KG1 (cell line): Measurements from ENCODE around the gene PNKD.

Experiments
- DNase-seq: peaks from one replicate; lab custom pipeline; 2025; lab: John Stamatoyannopoulos, UW

The PNKD gene, protein sequence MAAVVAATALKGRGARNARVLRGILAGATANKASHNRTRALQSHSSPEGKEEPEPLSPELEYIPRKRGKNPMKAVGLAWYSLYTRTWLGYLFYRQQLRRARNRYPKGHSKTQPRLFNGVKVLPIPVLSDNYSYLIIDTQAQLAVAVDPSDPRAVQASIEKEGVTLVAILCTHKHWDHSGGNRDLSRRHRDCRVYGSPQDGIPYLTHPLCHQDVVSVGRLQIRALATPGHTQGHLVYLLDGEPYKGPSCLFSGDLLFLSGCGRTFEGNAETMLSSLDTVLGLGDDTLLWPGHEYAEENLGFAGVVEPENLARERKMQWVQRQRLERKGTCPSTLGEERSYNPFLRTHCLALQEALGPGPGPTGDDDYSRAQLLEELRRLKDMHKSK

DNA sequence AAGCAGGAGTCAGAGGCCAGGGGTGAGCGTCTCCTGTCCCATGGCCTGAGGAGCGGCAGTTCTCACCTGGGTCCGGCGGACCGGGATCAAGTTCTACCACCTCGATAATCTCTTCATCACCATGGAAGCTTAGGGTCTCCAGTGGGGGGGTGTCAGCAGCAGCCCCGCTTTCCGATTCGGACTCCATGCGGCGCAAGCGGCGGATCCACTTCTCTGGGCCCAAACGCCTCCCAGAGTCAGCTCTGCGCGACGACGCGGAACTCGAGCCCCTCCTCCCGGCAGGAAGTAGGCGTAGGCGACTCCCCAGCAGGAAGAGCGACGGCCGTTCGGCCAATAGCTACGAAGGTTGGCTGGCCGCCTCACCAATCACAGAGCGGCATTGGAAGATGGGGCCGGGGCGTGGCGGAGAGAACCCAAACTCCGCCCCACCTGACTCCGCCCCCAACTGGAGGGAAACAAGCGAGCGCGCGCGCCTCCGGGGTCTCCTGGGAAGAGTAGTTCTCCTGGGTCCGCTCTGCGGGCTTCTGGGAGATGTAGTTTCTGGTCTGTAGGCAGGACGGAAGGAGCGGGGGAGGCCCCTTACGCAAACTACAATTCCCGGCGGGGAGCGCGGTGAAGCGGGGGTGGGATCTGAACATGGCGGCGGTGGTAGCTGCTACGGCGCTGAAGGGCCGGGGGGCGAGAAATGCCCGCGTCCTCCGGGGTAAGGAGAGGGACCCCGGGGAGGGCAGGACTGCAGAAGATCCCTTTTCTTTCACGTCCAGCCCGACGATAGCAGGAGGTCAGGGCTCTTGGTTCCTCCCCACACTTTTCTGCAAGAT is at the start of gene PNKD, which contains the start of gene AAMP:
Gene PNKD (plus strand): TSS at position 620 of the 821 bp plus-strand sequence. CDS start 17 bp downstream, at position 637.
Gene AAMP (minus strand): TSS at position 238 of the 821 bp plus-strand sequence. CDS start 51 bp downstream, at position 187.
- DNase-seq = peak; percentile 99

DNA sequence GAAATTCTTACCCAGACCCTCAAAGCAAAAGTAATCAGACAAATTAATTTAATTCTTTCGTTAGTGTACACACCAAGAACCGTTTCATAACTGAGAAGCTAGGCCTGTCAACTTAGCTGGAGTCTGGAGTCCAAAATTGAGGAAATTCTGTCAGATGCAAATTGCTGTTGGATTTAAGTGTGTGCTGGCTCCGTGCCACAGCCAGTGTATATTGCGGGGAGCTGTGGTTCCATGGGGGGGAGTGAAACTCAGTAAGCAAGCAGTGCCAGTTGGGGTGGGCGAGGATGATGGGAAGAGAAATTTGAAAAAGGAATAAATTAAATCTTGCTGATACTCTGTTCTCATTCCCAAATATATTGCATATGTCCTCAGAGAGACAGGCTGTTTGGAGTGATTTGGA is 49.3 kb upstream of the PNKD start:
- DNase-seq = no peak

DNA sequence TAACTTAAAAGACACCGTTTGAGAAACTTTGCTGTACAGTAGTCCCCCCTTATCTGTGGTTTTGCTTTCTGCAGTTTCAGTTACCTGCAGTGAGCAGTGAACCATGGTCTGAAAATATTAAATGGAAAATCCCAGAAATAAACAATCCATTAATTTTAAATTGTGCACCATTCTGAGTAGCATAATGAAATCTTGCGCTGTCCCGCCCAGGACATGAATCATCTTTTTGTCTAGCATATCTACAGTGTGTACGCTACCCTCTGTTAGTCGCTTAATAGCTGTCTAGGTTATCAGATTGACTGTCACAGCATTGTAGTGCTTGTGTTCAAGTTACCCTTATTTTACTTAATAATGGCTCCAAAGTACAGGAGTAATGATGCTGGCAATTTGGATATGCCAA is 47.3 kb upstream of the PNKD start:
- no peak for DNase-seq

DNA sequence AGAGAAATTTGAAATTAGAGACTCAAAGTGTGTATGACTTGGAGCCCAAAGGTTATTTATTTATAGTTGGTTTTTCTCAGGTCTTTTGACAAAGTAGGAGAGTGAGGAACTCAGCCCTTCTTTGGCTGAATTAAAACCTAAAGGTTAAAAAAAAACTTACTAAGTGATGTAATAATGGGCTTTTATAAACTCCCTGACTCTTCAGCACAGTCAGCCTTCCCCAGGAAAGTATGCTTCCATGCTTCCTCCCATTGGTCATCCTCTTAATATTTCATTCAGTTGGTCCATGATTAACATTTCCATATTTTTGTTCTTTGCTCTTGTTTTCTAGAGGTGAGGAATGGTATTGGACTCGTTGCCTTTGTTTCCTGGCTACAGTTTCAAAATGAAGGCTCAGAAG is 46.1 kb upstream of the PNKD start:
- no peak for DNase-seq

DNA sequence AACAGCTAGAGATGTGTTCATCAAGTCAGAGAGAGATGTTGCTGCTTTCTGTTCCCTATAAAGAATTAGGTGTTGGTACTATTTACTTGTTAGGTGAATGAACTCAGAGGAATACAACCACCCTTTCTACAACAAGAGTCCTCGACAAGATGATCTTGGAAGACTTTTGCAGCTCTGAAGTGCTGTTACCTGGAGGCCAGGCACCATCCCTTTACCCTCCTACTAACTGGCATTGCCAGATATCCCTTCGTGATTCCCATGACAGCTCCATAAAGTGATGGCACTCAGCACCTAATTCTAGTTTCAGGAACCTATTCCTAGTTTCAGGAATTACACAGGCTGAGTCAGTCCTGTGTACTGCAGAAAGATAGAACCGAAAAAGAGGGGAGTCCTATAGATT is 43.4 kb upstream of the PNKD start:
- DNase-seq = no peak

DNA sequence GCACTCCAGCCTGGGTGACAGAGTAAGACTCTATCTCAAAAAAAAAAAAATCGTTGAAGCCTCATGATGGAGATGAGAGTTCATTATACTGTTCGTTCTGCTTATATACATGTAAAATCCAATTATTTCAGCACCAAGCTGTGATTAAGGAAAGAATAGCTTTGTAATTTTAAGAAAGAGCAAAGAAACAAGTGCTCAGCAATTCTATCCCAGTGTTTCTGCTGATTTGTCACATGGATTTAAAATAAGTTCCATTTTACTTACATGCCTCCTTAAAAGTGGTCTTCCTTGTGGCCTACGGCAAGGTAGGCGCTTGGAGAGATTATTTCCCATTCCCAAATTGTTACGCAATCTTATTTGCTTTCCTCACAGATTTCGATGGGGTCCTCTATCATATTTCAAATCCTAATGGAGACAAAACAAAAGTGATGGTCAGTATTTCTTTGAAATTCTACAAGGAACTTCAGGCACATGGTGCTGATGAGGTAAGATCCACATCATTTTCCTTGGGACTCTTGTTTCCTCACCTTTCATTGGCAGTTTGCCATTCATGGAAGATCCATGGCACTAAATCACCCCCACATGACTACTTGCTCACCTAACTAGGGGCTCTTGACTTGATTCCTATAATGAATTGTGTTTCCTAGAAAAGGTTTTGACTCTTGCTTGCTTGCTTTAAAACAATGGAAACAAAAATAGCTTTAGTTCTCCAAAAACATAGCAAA is 41.8 kb upstream of the PNKD start:
- no peak for DNase-seq

DNA sequence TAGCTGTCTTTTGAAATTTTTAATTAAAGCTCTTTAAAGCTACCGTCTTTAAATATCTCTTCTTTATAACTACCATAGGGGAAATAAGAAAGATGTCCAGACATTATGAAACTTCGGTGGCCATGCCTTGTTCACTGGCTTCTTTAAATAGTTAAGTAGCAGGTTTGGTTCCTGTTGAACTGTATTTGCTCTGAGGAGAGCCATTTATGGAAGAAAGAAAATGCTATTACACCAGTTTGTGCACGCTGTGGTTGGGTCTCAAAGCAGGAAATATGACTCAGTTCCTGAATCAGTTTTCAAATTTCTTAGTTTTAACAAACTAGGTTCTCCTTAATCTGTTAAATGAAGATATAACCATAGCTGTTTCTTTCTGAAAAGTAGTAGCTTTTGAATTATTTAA is 41.1 kb upstream of the PNKD start:
- DNase-seq = peak; percentile 62

DNA sequence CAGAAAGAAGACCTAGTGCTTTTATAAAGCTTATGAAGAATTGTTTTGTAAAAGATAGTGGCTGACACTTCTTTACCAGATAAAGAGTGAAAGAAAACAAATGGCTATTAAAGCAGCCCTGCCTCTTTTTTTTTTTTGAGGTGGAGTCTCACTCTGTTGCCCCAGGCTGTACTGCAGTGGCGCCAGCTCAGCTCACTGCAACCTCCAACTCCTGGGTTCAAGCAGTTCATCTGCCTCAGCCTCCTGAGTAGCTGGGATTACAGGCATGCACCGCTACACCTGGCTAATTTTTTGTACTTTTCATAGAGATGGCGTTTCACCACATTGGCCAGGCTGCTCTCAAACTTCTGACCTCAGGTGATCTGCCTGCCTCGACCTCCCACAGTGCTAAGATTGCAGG is 40.5 kb upstream of the PNKD start:
- DNase-seq = no peak

DNA sequence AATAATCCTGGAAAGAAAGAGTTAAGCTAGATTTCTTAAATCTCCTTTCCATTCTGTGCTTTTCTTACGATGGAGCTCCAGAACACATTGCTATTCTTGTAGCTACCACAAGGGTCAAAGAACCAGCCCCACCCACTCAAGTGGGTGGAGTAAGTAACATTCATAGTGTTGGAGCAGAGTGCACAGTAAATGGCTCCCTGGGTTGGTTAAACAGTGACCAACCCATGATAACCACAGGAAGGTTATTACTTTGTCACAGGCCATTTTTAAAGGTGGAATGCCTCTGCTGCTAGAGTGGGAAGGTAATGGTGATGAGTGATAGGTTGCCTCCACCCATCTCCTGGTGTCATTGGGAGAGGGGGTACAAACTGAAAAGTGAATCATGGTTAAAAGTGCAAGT is 39.4 kb upstream of the PNKD start:
- DNase-seq = no peak

DNA sequence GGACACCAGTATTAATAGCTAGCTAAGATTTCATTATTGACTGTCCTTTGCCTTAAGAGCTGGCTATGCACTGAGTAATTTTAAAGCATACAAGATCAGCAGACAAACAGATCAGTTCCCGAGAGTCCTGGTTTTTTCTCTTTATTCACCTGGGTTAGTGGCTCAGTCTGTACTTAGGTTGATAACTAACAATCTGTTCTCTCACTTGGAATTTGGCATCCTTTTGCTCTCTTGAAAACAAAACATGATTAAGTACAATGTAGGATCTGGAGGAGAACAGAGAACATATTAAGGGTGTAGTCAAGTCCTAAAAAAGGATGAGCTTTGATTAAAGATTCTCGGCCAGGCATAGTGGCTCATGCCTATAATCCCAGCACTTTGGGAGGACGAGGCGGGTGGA is 36.8 kb upstream of the PNKD start:
- no peak for DNase-seq

DNA sequence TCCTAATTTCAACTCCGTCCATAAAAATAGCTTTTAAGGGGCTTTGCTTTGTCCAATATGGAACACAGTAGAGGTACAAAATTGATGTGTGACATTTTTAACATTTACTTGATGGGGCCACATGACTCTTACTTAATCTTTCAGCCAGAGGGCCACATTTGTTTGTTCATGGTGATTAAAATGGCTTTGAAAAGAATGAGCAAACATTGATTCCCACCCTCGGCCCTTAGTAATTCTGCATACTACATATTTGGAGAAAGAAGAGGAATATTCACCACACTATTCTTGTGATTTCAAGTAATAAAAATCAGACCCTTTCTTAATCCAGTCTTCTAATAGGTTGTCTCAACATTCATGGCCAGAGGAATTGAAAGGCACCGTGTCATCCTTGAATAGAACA is 35.8 kb upstream of the PNKD start:
- DNase-seq = no peak

DNA sequence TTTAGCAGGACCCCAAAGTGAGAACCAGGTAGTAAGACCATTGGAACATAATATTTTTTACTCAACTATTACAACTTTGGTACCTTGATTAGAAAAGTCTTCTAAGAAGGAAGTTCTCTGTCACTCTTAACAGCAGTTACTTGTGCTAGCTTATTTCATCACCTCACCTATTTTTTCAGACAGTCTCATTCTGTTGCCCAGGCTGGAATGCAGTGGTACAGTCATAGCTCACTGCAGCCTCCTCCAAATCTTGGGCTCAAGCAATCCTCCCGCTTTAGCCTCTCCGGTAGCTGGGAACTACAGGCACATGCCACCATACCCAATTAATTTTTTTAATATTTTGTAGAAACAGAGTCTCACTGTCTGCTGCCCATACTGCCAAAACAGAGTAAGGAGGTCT is 35.3 kb upstream of the PNKD start:
- no peak for DNase-seq

DNA sequence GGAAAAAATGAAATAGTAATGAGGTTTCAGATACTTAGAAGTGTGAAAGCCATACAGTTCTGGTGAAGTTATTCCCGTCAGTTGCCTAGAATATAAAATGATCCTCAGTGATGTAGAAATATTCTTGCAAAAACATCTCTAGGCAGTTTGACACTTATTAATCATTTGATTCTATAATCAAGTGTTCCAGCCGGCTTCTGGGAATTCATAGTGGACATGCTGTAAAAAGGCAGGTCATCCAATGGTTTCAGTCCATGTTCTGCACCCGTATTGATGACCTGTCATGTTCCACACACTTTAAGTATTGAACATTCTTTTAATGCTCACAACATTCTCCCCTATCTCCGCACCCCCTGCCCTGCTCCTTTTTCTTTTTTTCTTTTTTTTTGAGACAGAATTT is 33.5 kb upstream of the PNKD start:
- DNase-seq = no peak

DNA sequence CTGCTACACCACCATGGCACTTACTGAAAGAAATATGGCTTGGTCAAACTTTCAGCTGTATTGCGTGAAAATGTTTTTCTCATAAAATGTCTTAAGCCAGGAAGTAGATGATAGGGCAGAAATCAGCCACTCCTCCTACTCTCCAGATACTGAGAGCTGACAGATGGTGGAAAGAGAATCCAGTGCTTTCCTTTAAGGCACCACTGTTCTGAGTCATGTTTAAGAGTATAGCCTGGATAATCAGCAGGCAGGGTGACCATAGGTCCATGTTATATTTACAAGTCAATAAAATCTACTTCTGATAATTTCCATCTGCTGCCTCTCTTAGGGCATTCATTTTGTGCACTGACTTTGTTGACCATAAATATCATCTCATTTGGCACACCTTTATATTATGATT is 31.4 kb upstream of the PNKD start:
- no peak for DNase-seq

DNA sequence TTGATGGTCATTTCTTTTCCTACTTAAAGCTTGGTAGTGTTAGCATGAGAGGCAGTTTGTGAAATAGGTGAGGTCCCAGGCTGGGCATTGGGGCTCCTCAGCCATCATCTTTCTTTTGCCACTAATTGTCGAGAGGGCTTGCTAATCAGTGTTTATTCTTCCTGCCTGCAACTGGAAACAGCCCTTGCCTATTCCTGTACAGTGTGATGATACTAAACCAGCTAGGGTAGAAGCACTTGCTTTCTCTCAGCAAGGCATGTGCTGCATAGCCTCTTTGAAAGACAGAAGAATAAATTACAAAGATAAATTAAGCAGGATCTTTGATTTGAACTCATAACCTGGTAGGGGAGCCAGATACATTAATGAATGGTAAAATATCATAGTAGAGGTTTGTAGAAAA is 26.1 kb upstream of the PNKD start:
- DNase-seq = no peak

DNA sequence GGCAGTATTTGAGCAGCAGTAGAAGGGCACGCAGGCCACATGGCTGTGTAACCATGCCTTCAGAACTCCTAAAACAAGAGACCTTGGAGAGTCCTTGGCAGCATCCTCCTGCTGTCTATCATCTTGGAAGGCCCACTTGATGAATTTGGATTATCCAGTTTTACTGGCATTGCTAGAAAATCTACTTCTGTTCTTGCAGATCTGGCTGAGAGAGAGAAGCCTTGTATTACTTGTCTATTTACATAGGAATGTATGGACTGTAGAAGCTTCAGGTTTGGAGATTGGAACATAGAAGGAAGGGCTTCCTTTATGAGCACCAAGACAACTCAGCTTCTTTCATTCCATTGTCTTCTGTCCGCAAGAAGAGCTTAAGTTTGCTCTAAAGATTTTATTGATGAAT is 25.7 kb upstream of the PNKD start:
- no peak for DNase-seq

DNA sequence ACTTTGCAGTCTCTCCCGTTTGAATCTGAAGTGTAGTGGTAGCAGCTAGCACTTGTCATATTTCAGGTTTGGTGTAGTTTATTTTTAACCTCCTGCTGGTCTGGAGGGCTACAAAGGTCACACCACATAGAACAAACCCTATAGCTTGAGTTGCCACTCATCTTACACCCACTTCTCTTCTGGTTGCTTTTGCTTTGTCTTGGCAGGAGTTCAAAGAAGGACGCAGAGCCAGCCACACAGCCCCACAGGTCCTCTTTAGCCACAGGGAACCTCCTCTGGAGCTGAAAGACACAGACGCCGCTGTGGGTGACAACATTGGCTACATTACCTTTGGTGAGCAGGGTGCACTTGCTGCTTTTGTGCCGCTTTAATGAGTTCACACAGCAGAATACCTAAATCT is 25.1 kb upstream of the PNKD start:
- no peak for DNase-seq

DNA sequence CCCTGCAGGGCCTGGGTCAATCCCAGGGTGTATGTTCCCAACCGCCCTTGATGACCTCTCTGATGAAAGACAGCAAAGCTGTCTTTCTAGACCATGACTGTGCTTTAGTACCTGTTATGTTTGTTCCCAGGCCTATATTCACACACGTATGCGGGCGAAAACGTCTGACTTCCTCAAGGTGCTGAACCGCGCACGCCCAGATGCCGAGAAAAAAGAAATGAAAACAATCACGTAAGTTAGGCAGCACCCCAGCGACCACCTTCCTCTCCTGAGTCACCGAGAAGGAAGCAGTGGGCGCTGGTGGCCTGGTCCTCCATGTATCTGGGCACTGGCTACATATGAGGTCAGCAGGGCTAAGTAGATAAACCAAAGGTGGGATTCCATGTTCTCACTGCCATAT is 20.6 kb upstream of the PNKD start:
- no peak for DNase-seq

DNA sequence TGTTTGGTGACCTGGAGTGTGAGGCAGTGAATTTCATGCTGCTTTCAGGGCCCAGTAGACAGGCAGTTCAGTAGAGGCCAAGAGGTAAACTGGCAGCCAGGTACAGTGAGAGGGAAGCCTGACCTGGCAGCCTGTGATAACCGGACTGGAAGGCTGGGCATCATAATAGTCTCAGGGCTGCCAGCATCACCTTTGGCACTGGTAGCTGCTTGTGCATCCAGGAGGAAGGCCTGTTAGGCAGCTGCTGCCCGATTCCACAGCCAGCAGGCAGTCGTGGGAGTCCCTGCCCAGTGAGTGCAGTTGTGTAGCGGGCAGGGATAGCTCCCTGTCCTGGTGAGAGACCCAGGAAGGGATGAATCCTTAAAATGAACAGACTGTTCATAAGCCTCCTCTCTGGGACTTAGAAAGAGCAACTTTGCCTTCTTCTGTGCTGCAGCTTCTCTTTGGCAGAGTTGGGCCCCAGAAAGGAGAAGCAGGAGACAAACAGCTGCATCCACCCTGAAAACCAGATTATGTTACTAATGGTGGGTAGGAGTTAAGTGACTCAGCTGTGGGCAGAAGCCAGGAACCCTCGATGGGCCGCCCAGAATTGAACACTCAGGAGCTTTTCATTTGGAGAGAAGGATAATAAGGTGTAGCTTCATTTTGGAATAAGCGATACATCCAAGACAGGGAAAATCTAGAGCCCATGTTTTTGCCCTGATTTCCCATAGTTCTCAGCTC is 17.6 kb upstream of the PNKD start:
- DNase-seq = no peak

DNA sequence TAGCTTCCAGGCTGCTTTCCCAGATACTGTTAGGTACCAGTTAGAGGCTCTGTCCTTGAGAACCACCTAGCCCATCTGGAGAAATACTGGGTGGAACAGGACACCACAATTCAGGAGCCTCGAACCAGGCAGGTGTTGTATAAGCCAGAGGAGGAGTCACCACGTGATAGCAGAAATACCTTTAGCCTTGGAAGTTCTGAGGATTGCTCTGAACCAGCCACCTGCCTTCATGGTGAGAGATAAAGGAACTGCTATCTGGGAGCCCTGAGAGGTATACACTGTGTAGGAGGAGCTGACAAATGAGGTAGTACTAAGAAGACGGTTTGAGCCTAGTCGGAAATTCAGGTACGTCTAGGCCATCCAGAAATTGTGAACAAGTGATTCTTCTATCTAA is 17.1 kb upstream of the PNKD start:
- no peak for DNase-seq

DNA sequence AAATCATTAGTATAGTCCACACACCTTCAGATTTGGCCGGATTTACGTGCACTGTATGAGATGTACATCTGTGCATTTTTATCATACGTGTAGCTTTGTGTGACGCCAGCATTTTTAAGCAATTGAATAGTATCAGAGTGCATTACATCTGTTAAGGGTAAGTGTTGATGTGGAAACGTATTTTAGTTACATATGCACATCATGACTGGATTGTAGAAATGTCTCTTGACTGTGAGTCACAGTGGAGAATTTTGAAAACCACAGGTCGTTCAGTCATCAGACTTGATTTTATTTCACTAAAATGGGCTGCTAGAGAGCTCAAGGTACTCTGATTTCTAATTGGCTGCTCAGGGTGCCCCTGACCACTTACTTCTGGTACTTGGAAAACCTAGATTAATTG is 14.9 kb upstream of the PNKD start:
- DNase-seq = no peak
